SK-N-SH treated with all-trans-retinoic acid at 6 μM for 48 hours (cell line): ENCODE measurements around the gene DOCK1.

ENCODE experiments used
- ATAC-seq: fragments of 200-7000 bp; cut with Tn5 transposase; 3 replicates; pipeline ENCODE4 v1.9.1; 2020; ENCODE audit warnings: mild to moderate bottlenecking, moderate library complexity
- ARNTL ChIP-seq: fragments of 450-650 bp; formaldehyde crosslinking; IDR thresholded peaks from 2 replicates; pipeline ENCODE4 v1.5.0; 2020; ENCODE audit warnings: low read depth, mild to moderate bottlenecking, moderate library complexity, borderline replicate concordance
- BACH2 ChIP-seq: fragments of 250-450 bp; sonication (Bioruptor Pico); IDR thresholded peaks from 2 replicates; pipeline ENCODE4 v1.9.0; 2021; ENCODE audit warnings: mild to moderate bottlenecking, borderline replicate concordance
- CSDC2 ChIP-seq: fragments of 250-450 bp; sonication (Bioruptor Pico); IDR thresholded peaks from 2 replicates; pipeline ENCODE4 v1.5.0; 2020; ENCODE audit warnings: mild to moderate bottlenecking, moderate library complexity
- GLIS3 ChIP-seq: fragments of 250-450 bp; sonication (Bioruptor Pico); IDR thresholded peaks from 2 replicates; pipeline ENCODE4 v1.5.0; 2020; ENCODE audit warnings: mild to moderate bottlenecking, moderate library complexity
- OSR1 ChIP-seq: fragments of 250-450 bp; sonication (Bioruptor Pico); IDR thresholded peaks from 2 replicates; pipeline ENCODE4 v1.8.0; 2022; ENCODE audit warnings: moderate library complexity, mild to moderate bottlenecking, inconsistent platforms
- PPARA ChIP-seq: fragments of 250-450 bp; sonication (Bioruptor Pico); IDR thresholded peaks from 2 replicates; pipeline ENCODE4 v1.5.0; 2020; ENCODE audit warnings: mild to moderate bottlenecking, borderline replicate concordance
- RARB ChIP-seq: fragments of 250-450 bp; sonication (Bioruptor Pico); IDR thresholded peaks from 2 replicates; pipeline ENCODE4 v1.8.0; 2021; ENCODE audit warnings: mild to moderate bottlenecking, moderate library complexity
- SNAI2 ChIP-seq: fragments of 250-450 bp; sonication (Bioruptor Pico); IDR thresholded peaks from 2 replicates; pipeline ENCODE4 v1.5.0; 2020; ENCODE audit warnings: mild to moderate bottlenecking, moderate library complexity
- TCF4 ChIP-seq: fragments of 250-450 bp; sonication (Bioruptor Pico); IDR thresholded peaks from 2 replicates; pipeline ENCODE4 v1.8.0; 2021; ENCODE audit warnings: mild to moderate bottlenecking, moderate library complexity, borderline replicate concordance
- ZFP3 ChIP-seq: fragments of 250-450 bp; sonication (Bioruptor Pico); IDR thresholded peaks from 2 replicates; pipeline ENCODE4 v1.5.0; 2020; ENCODE audit warnings: mild to moderate bottlenecking, moderate library complexity
- ZFP30 ChIP-seq: fragments of 450-650 bp; formaldehyde crosslinking; IDR thresholded peaks from 2 replicates; pipeline ENCODE4 v1.5.0; 2022; ENCODE audit warnings: mild to moderate bottlenecking, moderate library complexity
- ZNF565 ChIP-seq: fragments of 450-650 bp; formaldehyde crosslinking; conservative IDR thresholded peaks from 2 replicates; pipeline ENCODE4 v1.5.0; 2020; ENCODE audit warnings: low read depth, mild to moderate bottlenecking, moderate library complexity
- ZNF70 ChIP-seq: fragments of 450-650 bp; formaldehyde crosslinking; IDR thresholded peaks from 2 replicates; pipeline ENCODE4 v1.5.0; 2020; ENCODE audit warnings: mild to moderate bottlenecking, moderate library complexity
- ZNF8 ChIP-seq: fragments of 450-650 bp; formaldehyde crosslinking; IDR thresholded peaks from 2 replicates; pipeline ENCODE4 v1.5.0; 2020; ENCODE audit warnings: mild to moderate bottlenecking, moderate library complexity
- TF ChIP-seq, protein P1 (sequence below): fragments of 250-450 bp; sonication (Bioruptor Pico); IDR thresholded peaks from 2 replicates; pipeline ENCODE4 v1.8.0; 2021; ENCODE audit warnings: low read depth, mild to moderate bottlenecking, moderate library complexity, borderline replicate concordance
- TF ChIP-seq, protein P2 (sequence below): fragments of 250-450 bp; sonication (Bioruptor Pico); IDR thresholded peaks from 2 replicates; pipeline ENCODE4 v1.5.0; 2020; ENCODE audit warnings: mild to moderate bottlenecking, moderate library complexity
- TF ChIP-seq, protein P3 (sequence below): fragments of 250-450 bp; sonication (Bioruptor Pico); IDR thresholded peaks from 2 replicates; pipeline ENCODE4 v1.8.0; 2020; ENCODE audit warnings: mild to moderate bottlenecking, moderate library complexity, borderline replicate concordance
- TF ChIP-seq, protein P4 (sequence below): fragments of 250-450 bp; sonication (Bioruptor Pico); IDR thresholded peaks from 2 replicates; pipeline ENCODE4 v1.5.1; 2021; ENCODE audit warnings: mild to moderate bottlenecking, moderate library complexity
- TF ChIP-seq, protein P5 (sequence below): fragments of 250-450 bp; sonication (Bioruptor Pico); IDR thresholded peaks from 2 replicates; pipeline ENCODE4 v1.5.1; 2020; ENCODE audit warnings: low read depth, mild to moderate bottlenecking, moderate library complexity

DOCK1 gene

DNA sequence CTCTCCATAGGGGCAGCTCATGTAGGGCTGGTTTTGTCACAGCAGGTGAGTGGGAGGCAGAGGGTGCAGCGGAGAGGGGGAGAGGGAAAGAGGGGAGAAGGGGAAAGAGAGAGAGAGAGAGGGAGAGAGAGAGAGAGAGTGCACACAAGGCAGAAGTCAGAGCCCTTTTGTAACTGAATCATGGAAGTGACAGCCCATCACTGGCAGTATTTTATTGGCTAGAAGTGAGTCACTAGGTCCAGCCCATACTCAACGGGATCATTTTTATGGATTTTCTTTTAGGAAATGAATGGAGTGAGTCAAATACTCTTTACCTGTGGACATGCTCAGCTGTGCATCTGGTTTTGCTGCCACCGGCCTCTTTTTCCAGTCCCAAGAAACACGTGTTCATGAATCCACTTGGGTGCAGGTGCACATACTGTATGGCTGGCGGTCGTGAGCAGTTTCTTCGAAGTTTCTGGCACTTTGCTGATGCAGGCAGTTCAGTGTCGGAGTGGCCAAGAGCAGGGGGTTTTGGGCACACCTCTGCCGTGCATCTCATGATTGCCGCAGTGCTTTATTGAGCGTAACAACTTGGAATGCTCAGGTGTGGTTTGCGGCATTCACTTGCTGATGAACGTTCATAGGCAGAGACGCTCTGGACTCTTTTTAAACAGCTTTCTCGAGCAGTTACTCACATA lies 40.3 kb downstream of the DOCK1 start:
- ATAC-seq: no peak
- TF ChIP-seq ZFP3 (CRISPR knock-in tag) (no peak), OSR1 (no peak), ZNF8 (CRISPR knock-in tag) (no peak), ZNF70 (CRISPR knock-in tag) (no peak), RARB (no peak)

DNA sequence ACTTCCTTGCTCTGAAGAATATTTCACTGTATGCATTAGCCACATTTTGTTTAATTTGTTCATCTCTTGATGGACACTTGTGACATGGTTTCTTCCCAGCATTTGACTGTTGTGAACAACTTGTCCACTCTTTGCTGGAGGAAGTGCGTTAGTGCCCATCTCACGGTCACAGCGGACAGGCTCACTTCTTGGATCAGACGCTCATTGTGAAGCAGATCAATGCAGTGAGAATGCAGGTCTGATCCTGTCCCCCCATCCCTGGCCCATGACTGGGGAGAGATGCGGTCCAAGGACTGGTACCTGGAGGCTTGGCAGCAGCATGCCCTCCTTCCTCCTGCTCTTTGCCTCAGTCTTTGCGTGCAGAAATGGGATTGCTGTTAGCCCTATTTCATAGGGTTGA lies 41.5 kb downstream of the DOCK1 start:
- TF ChIP-seq, protein P1, sequence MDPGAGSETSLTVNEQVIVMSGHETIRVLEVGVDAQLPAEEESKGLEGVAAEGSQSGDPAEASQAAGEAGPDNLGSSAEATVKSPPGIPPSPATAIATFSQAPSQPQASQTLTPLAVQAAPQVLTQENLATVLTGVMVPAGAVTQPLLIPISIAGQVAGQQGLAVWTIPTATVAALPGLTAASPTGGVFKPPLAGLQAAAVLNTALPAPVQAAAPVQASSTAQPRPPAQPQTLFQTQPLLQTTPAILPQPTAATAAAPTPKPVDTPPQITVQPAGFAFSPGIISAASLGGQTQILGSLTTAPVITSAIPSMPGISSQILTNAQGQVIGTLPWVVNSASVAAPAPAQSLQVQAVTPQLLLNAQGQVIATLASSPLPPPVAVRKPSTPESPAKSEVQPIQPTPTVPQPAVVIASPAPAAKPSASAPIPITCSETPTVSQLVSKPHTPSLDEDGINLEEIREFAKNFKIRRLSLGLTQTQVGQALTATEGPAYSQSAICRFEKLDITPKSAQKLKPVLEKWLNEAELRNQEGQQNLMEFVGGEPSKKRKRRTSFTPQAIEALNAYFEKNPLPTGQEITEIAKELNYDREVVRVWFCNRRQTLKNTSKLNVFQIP (CRISPR knock-in tag): no peak
- TF ChIP-seq PPARA (CRISPR knock-in tag) (no peak), ARNTL (CRISPR knock-in tag) (no peak), CSDC2 (CRISPR knock-in tag) (no peak), RARB (no peak), TCF4 (CRISPR knock-in tag) (no peak), GLIS3 (CRISPR knock-in tag) (no peak), OSR1 (no peak), BACH2 (CRISPR knock-in tag) (no peak), ZFP3 (CRISPR knock-in tag) (no peak), ZNF70 (CRISPR knock-in tag) (no peak), SNAI2 (CRISPR knock-in tag) (no peak), ZNF565 (CRISPR knock-in tag) (no peak), ZNF8 (CRISPR knock-in tag) (no peak)
- TF ChIP-seq, protein P2, sequence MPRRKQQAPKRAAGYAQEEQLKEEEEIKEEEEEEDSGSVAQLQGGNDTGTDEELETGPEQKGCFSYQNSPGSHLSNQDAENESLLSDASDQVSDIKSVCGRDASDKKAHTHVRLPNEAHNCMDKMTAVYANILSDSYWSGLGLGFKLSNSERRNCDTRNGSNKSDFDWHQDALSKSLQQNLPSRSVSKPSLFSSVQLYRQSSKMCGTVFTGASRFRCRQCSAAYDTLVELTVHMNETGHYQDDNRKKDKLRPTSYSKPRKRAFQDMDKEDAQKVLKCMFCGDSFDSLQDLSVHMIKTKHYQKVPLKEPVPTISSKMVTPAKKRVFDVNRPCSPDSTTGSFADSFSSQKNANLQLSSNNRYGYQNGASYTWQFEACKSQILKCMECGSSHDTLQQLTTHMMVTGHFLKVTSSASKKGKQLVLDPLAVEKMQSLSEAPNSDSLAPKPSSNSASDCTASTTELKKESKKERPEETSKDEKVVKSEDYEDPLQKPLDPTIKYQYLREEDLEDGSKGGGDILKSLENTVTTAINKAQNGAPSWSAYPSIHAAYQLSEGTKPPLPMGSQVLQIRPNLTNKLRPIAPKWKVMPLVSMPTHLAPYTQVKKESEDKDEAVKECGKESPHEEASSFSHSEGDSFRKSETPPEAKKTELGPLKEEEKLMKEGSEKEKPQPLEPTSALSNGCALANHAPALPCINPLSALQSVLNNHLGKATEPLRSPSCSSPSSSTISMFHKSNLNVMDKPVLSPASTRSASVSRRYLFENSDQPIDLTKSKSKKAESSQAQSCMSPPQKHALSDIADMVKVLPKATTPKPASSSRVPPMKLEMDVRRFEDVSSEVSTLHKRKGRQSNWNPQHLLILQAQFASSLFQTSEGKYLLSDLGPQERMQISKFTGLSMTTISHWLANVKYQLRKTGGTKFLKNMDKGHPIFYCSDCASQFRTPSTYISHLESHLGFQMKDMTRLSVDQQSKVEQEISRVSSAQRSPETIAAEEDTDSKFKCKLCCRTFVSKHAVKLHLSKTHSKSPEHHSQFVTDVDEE (CRISPR knock-in tag): no peak
- TF ChIP-seq, protein P3, sequence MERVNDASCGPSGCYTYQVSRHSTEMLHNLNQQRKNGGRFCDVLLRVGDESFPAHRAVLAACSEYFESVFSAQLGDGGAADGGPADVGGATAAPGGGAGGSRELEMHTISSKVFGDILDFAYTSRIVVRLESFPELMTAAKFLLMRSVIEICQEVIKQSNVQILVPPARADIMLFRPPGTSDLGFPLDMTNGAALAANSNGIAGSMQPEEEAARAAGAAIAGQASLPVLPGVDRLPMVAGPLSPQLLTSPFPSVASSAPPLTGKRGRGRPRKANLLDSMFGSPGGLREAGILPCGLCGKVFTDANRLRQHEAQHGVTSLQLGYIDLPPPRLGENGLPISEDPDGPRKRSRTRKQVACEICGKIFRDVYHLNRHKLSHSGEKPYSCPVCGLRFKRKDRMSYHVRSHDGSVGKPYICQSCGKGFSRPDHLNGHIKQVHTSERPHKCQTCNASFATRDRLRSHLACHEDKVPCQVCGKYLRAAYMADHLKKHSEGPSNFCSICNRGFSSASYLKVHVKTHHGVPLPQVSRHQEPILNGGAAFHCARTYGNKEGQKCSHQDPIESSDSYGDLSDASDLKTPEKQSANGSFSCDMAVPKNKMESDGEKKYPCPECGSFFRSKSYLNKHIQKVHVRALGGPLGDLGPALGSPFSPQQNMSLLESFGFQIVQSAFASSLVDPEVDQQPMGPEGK (CRISPR knock-in tag): no peak
- TF ChIP-seq, protein P4, sequence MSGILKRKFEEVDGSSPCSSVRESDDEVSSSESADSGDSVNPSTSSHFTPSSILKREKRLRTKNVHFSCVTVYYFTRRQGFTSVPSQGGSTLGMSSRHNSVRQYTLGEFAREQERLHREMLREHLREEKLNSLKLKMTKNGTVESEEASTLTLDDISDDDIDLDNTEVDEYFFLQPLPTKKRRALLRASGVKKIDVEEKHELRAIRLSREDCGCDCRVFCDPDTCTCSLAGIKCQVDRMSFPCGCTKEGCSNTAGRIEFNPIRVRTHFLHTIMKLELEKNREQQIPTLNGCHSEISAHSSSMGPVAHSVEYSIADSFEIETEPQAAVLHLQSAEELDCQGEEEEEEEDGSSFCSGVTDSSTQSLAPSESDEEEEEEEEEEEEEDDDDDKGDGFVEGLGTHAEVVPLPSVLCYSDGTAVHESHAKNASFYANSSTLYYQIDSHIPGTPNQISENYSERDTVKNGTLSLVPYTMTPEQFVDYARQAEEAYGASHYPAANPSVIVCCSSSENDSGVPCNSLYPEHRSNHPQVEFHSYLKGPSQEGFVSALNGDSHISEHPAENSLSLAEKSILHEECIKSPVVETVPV: no peak
- TF ChIP-seq, protein P5, sequence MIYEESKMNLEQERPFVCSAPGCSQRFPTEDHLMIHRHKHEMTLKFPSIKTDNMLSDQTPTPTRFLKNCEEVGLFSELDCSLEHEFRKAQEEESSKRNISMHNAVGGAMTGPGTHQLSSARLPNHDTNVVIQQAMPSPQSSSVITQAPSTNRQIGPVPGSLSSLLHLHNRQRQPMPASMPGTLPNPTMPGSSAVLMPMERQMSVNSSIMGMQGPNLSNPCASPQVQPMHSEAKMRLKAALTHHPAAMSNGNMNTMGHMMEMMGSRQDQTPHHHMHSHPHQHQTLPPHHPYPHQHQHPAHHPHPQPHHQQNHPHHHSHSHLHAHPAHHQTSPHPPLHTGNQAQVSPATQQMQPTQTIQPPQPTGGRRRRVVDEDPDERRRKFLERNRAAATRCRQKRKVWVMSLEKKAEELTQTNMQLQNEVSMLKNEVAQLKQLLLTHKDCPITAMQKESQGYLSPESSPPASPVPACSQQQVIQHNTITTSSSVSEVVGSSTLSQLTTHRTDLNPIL (CRISPR knock-in tag): no peak
- no peak for ATAC-seq

DNA sequence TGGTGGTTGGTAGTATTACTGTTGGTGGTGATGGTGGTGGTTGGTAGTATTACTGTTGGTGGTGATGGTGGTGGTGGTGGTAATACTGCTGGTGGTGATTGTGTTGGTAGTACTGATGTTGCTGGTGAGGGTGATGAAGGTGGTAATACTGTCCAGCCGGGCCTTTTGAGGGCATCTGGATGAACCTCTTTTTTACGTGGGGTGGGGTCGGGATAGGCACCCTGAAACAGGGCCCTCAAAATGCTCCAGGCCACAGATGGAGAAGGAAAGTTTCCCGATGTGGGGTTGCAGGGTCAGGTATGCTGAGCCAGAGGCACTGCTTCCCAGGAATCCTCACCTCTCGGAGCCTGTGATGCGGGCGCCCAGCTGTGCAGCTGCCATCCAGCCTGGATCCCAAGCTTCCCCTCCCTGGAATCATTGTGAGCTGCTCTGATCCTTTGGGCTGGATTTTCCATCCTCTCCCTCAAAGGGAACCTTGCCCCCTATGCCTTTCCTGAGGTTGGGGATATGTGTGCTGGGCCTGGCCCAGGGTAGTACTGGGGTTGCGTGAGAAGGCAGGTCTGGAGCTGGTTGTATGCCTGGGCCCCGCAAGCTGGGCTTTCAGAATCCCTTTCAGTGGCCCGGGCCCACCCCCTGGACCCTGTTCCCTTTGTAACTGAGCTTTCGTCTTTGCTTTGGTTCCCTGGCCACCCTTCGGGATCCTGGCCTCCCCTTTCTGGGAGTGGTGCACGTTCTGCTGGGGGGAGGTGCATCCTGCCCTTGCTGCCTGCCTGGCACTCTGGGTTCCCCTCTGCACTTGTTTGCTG lies 43.3 kb downstream of the DOCK1 start:
- TF ChIP-seq ZFP30 (CRISPR knock-in tag) (no peak), ZNF8 (CRISPR knock-in tag) (no peak)
- no peak for ATAC-seq
